HCT116 (cell line): ENCODE results near the gene TNPO1. TPM values are rescaled to one million over a fixed set of nuclear protein-coding genes. Genes with fewer than 3 reads are reported as not detected.

Source experiments
- ATAC-seq: fragments of 200-7000 bp; cut with Tn5 transposase; 2 replicates; pipeline ENCODE4 v1.9.1; 2020; ENCODE audit warnings: mild to moderate bottlenecking, moderate library complexity
- BruUV-seq: library from RNA; stranded (reverse); fragments of 400-500 nt; replicated peaks from 2 replicates; lab custom pipeline; 2021; lab: Mats Ljungman, UMichigan
- CTCF ChIA-PET: fragments of 300-600 bp; sonication (Branson Sonifier 250); formaldehyde crosslinking; loops from one replicate; lab custom pipeline; 2021; ENCODE audit warnings: antibody characterized with exemption; lab: Charles Lee
- POLR2A ChIA-PET: fragments of 300-600, 350-600 bp; sonication (Branson Sonifier 250); formaldehyde crosslinking; loops from one replicate; lab custom pipeline; 2021; ENCODE audit warnings: antibody characterized with exemption; lab: Charles Lee
- RAD21 ChIA-PET, 2 experiments: fragments of 300-600 bp; sonication (Branson Sonifier 250); formaldehyde crosslinking; loops; one replicate each; lab custom pipeline; 2023; ENCODE audit warnings: low total read pairs in 2 of 2; ENCODE audit not compliant: uncharacterized antibody in 2 of 2, unreplicated experiment in 2 of 2, low non-redundant PET in 1 of 2; lab: Charles Lee
- DNase-seq: peaks from one replicate; pipeline ENCODE4 v3.0.0-alpha.2; 2010; ENCODE audit warnings: low read depth, low spot score
- H2AFZ ChIP-seq: fragments of 200-600 bp; shearing (Covaris generic), sonication (generic); 2 replicates; pipeline ENCODE4 v1.6.1; 2017; ENCODE audit warnings: low read depth, mixed run types, mixed read lengths, antibody characterized with exemption, low read length; ENCODE audit not compliant: poor library complexity, severe bottlenecking
- H3K27ac ChIP-seq: 2 replicates; pipeline ENCODE4 v1.5.1; 2012; ENCODE audit warnings: low read depth, low read length
- H3K27me3 ChIP-seq: fragments of 200-600 bp; sonication (generic); 2 replicates; pipeline ENCODE4 v1.6.1; 2016; ENCODE audit warnings: mixed run types, low read length, mixed read lengths; ENCODE audit not compliant: insufficient read depth
- H3K36me3 ChIP-seq, 2 experiments: fragments of 200-500 bp in 1 of 2; fragments of 200-600 bp in 1 of 2; sonication (Bioruptor generic) in 1 of 2; sonication (generic) in 1 of 2; 2 replicates each; pipeline versions ENCODE4 v1.5.1 to v1.6.1; 2014 to 2016; ENCODE audit warnings: low read length in 2 of 2, inconsistent platforms in 1 of 2, mixed read lengths in 1 of 2, mixed run types in 1 of 2; ENCODE audit not compliant: insufficient read depth in 2 of 2, control insufficient read depth in 1 of 2
- H3K4me1 ChIP-seq, 2 experiments: fragments of 200-600 bp in 1 of 2; sonication (generic) in 1 of 2; 2 replicates each; pipeline versions ENCODE4 v1.5.1 to v1.6.1; 2012 to 2017; ENCODE audit warnings: low read length in 2 of 2, inconsistent platforms in 1 of 2, mild to moderate bottlenecking in 1 of 2, mixed read lengths in 1 of 2, mixed run types in 1 of 2, moderate library complexity in 1 of 2; ENCODE audit not compliant: insufficient read depth in 2 of 2, control insufficient read depth in 1 of 2
- H3K4me2 ChIP-seq: fragments of 200-600 bp; sonication (generic); 2 replicates; pipeline ENCODE4 v1.6.1; 2017; ENCODE audit warnings: mixed run types, low read length, mixed read lengths
- H3K4me3 ChIP-seq, 2 experiments: fragments of 200-600 bp in 1 of 2; sonication (generic) in 1 of 2; replicated peaks in 1 of 2; 2 replicates each; pipeline ENCODE4 v1.5.1; 2011 to 2016; ENCODE audit warnings: low read length in 2 of 2, control low read depth in 1 of 2, low read depth in 1 of 2, mild to moderate bottlenecking in 1 of 2, mixed read lengths in 1 of 2, mixed run types in 1 of 2
- H3K79me2 ChIP-seq: fragments of 200-600 bp; sonication (generic); 2 replicates; pipeline ENCODE4 v1.6.1; 2017; ENCODE audit warnings: mild to moderate bottlenecking, mixed run types, low read length, moderate library complexity, mixed read lengths; ENCODE audit not compliant: insufficient read depth
- H3K9ac ChIP-seq: fragments of 200-600 bp; sonication (generic); 2 replicates; pipeline ENCODE4 v1.6.1; 2016; ENCODE audit warnings: low read length, mixed read lengths
- H3K9me2 ChIP-seq: fragments of 200-600 bp; sonication (generic), shearing (Covaris generic); 2 replicates; pipeline ENCODE4 v1.6.1; 2017; ENCODE audit warnings: mixed run types, mild to moderate bottlenecking, moderate library complexity; ENCODE audit not compliant: insufficient read depth
- H3K9me3 ChIP-seq, 2 experiments: fragments of 200-500 bp in 1 of 2; fragments of 200-600 bp in 1 of 2; sonication (Bioruptor generic) in 1 of 2; sonication (generic) in 1 of 2; 2 replicates each; pipeline ENCODE4 v1.6.1; 2014 to 2017; ENCODE audit warnings: low read length in 2 of 2, mixed read lengths in 2 of 2, inconsistent platforms in 1 of 2, low read depth in 1 of 2, mild to moderate bottlenecking in 1 of 2, mixed run types in 1 of 2, moderate library complexity in 1 of 2; ENCODE audit not compliant: control insufficient read depth in 1 of 2, insufficient read depth in 1 of 2
- H4K20me1 ChIP-seq: fragments of 200-600 bp; sonication (generic), shearing (Covaris generic); 2 replicates; pipeline ENCODE4 v1.6.1; 2017; ENCODE audit warnings: mixed run types, mild to moderate bottlenecking, moderate library complexity; ENCODE audit not compliant: insufficient read depth
- CBX3 ChIP-seq: IDR thresholded peaks from 2 replicates; pipeline ENCODE4 v1.6.1; 2012; ENCODE audit warnings: low read depth
- CEBPB ChIP-seq: IDR thresholded peaks from 2 replicates; pipeline ENCODE4 v1.6.1; 2012; ENCODE audit warnings: low read depth
- EGR1 ChIP-seq: IDR thresholded peaks from 2 replicates; pipeline ENCODE4 v1.6.1; 2012; ENCODE audit warnings: low read depth
- ELF1 ChIP-seq: IDR thresholded peaks from 2 replicates; pipeline ENCODE4 v1.6.1; 2012; ENCODE audit warnings: low read depth, borderline replicate concordance
- EZH2 ChIP-seq: fragments of 200-600 bp; sonication (generic); IDR thresholded peaks from 2 replicates; pipeline ENCODE4 v1.6.1; 2017; ENCODE audit warnings: antibody characterized with exemption, mixed run types
- EZH2phosphoT487 ChIP-seq: fragments of 200-600 bp; IDR thresholded peaks from 2 replicates; pipeline ENCODE4 v1.6.1; 2018; ENCODE audit warnings: antibody characterized with exemption, borderline replicate concordance
- FOSL1 ChIP-seq: IDR thresholded peaks from 2 replicates; pipeline ENCODE4 v1.6.1; 2012; ENCODE audit warnings: low read depth
- JUND ChIP-seq: IDR thresholded peaks from 2 replicates; pipeline ENCODE4 v1.6.1; 2012
- RAD21 ChIP-seq: IDR thresholded peaks from 2 replicates; pipeline ENCODE4 v1.6.1; 2012; ENCODE audit warnings: low read depth, mild to moderate bottlenecking
- SIN3A ChIP-seq: IDR thresholded peaks from 2 replicates; pipeline ENCODE4 v1.6.1; 2012; ENCODE audit warnings: low read depth
- SP1 ChIP-seq: IDR thresholded peaks from 2 replicates; pipeline ENCODE4 v1.6.1; 2012; ENCODE audit warnings: low read depth
- YY1 ChIP-seq: IDR thresholded peaks from 2 replicates; pipeline ENCODE4 v1.6.1; 2011; ENCODE audit warnings: low read length, low read depth, moderate library complexity, mild to moderate bottlenecking; ENCODE audit not compliant: insufficient replicate concordance; ENCODE audit errors: extremely low read depth
- ZBTB33 ChIP-seq: IDR thresholded peaks from 2 replicates; pipeline ENCODE4 v1.6.1; 2011; ENCODE audit warnings: mild to moderate bottlenecking, low read length, moderate library complexity; ENCODE audit not compliant: insufficient replicate concordance; ENCODE audit errors: extremely low read depth
- ZFX ChIP-seq: fragments of 450-650 bp; IDR thresholded peaks from 2 replicates; pipeline ENCODE4 v1.6.1; 2017
- ZNF274 ChIP-seq: fragments of 200-500 bp; sonication (Bioruptor generic); IDR thresholded peaks from 2 replicates; pipeline ENCODE4 v1.6.1; 2014; ENCODE audit warnings: mild to moderate bottlenecking, low read depth, low read length, inconsistent platforms
- intact Hi-C: fragments of 100-400 bp; cut with micrococcal nuclease; formaldehyde crosslinking; loops from 2 replicates; pipeline ENCODE4 v1.10.0; 2022
- total RNA-seq: library from RNA; stranded (reverse); gene quantifications from one replicate; pipeline ENCODE4 v1.2.1, GENCODE V29; 2021; ENCODE audit not compliant: unreplicated experiment
- TF ChIP-seq, protein P1 (sequence below), 3 experiments: fragments of 200-600 bp in 1 of 3; sonication (generic) in 1 of 3; IDR thresholded peaks in 2 of 3; conservative IDR thresholded peaks in 1 of 3; 2 replicates each; pipeline ENCODE4 v1.5.1; 2012 to 2017; ENCODE audit warnings: low read depth in 2 of 3, low read length in 2 of 3, antibody characterized with exemption in 1 of 3, borderline replicate concordance in 1 of 3, control low read depth in 1 of 3, mild to moderate bottlenecking in 1 of 3, mixed read lengths in 1 of 3, mixed run types in 1 of 3, moderate library complexity in 1 of 3; ENCODE audit not compliant: insufficient read depth in 1 of 3
- TF ChIP-seq, protein P2 (sequence below): IDR thresholded peaks from 2 replicates; pipeline ENCODE4 v1.6.1; 2012

The TNPO1 gene
- total RNA-seq, 1 experiment from 2014 or later = 104 TPM

GRCh38 chr5:72845889-72846288 is 29.4 kb downstream of the TNPO1 start:
- Histone ChIP-seq H3K9ac (no peak overlapping the region), H3K27me3 (no peaks in the 10 kb centered on the region), H3K27ac (no peak overlapping the region), H3K79me2 (peaks cover 34% of the 10 kb centered on the region), H3K9me2 (no peaks in the 10 kb centered on the region), H3K4me2 (no peak overlapping the region), H3K9me3 (no peaks in the 10 kb centered on the region), H3K4me1 (peaks cover 19 to 39% of the 10 kb centered on the region in 2 experiments)
- ATAC-seq (no peak), DNase-seq (no peak)
- POLR2A ChIA-PET = no interaction called here
- TF ChIP-seq EGR1 (no peak), ZBTB33 (no peak), ZFX (no peak), FOSL1 (no peak), SP1 (no peak), ZNF274 (no peak), SIN3A (no peak), EZH2phosphoT487 (no peak), RAD21 (no peak), ELF1 (no peak), YY1 (no peak), JUND (no peak), CEBPB (no peak), CBX3 (no peak), EZH2 (no peak)
- TF ChIP-seq, protein P1, sequence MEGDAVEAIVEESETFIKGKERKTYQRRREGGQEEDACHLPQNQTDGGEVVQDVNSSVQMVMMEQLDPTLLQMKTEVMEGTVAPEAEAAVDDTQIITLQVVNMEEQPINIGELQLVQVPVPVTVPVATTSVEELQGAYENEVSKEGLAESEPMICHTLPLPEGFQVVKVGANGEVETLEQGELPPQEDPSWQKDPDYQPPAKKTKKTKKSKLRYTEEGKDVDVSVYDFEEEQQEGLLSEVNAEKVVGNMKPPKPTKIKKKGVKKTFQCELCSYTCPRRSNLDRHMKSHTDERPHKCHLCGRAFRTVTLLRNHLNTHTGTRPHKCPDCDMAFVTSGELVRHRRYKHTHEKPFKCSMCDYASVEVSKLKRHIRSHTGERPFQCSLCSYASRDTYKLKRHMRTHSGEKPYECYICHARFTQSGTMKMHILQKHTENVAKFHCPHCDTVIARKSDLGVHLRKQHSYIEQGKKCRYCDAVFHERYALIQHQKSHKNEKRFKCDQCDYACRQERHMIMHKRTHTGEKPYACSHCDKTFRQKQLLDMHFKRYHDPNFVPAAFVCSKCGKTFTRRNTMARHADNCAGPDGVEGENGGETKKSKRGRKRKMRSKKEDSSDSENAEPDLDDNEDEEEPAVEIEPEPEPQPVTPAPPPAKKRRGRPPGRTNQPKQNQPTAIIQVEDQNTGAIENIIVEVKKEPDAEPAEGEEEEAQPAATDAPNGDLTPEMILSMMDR (IDR thresholded peaks at IDR 0.05 in 2 of 3, conservative IDR thresholded peaks at IDR 0.05 in 1 of 3; ENCODE audit: borderline replicate concordance in 1 of 3, insufficient read depth in 1 of 3, low read depth in 2 of 3, low read length in 2 of 3) = no peak
- TF ChIP-seq, protein P2, sequence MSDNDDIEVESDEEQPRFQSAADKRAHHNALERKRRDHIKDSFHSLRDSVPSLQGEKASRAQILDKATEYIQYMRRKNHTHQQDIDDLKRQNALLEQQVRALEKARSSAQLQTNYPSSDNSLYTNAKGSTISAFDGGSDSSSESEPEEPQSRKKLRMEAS = no peak
- TF ChIP-seq, all 23 proteins: peak for 0
- peaks cover 4 to 5% of the 10 kb centered on the region in 2 experiments; a peak in 1 of 4 replicates for H3K36me3 ChIP-seq
- H2AFZ ChIP-seq = no peak overlapping the region
- BruUV-seq = no TSS peak
- CTCF ChIA-PET = no interaction called here
- H4K20me1 ChIP-seq = 0 out of 2 replicates have a peak, but pooled peaks cover 8% of the 10 kb centered on the region
- RAD21 ChIA-PET = no interaction called here
- intact Hi-C loops = no loop called here
- no peak overlapping the region for H3K4me3 ChIP-seq
